Measurements from ENCODE around the gene SATB1.
"Not testable (repeated sequence)": the region's sequence is repeated elsewhere in the genome, so short reads cannot be mapped to it uniquely, and the experiment has no call there.

Gene SATB1

GRCh38 chr3:18351823-18352744 lies 73.1 kb downstream of the SATB1 start:
- no peak for DNase-seq (ENCODE audit: low spot score)

GRCh38 chr3:18351069-18351628 lies 74.0 kb downstream of the SATB1 start:
- no peak for DNase-seq (ENCODE audit: low spot score)

- no peak for DNase-seq (ENCODE audit: low spot score)
Observed at GRCh38 chr3:18349197-18349798, 75.8 kb downstream of the SATB1 start.

GRCh38 chr3:18346097-18346496 lies 79.0 kb downstream of the SATB1 start:
- no peak for DNase-seq (ENCODE audit: low spot score)

GRCh38 chr3:18345015-18345367 lies 80.1 kb downstream of the SATB1 start:
- no peak for DNase-seq (ENCODE audit: low spot score)

- no peak for DNase-seq (ENCODE audit: low spot score)
Observed at GRCh38 chr3:18344306-18345014, 80.7 kb downstream of the SATB1 start.

- DNase-seq (ENCODE audit: low spot score) = no peak
Observed at GRCh38 chr3:18343809-18344208, 81.3 kb downstream of the SATB1 start.

- DNase-seq (ENCODE audit: low spot score) = no peak
Observed at GRCh38 chr3:18338827-18339514, 86.2 kb downstream of the SATB1 start.

GRCh38 chr3:18337231-18337630 lies 87.9 kb downstream of the SATB1 start:
- no peak for DNase-seq (ENCODE audit: low spot score)

- DNase-seq (ENCODE audit: low spot score) = no peak
Observed at GRCh38 chr3:18334837-18335601, 90.1 kb downstream of the SATB1 start.

GRCh38 chr3:18330772-18331441 lies 94.2 kb downstream of the SATB1 start:
- DNase-seq (ENCODE audit: low spot score) = not testable (repeated sequence)

- DNase-seq (ENCODE audit: low spot score) = no peak
Observed at GRCh38 chr3:18308096-18308650, 117.0 kb downstream of the SATB1 start.

GRCh38 chr3:18307529-18307928 lies 117.6 kb downstream of the SATB1 start:
- no peak for DNase-seq (ENCODE audit: low spot score)

GRCh38 chr3:18302517-18302916 lies 122.6 kb downstream of the SATB1 start:
- DNase-seq (ENCODE audit: low spot score) = no peak

GRCh38 chr3:18301781-18302180 lies 123.4 kb downstream of the SATB1 start:
- no peak for DNase-seq (ENCODE audit: low spot score)

- no peak for DNase-seq (ENCODE audit: low spot score)
Observed at GRCh38 chr3:18300916-18301315, 124.2 kb downstream of the SATB1 start.

GRCh38 chr3:18297126-18297525 lies 128.0 kb downstream of the SATB1 start:
- no peak for DNase-seq (ENCODE audit: low spot score)
